Smooth muscle cell (in vitro differentiated cells): ENCODE results near the gene ACTRT2. TPM values are rescaled to one million over a fixed set of nuclear protein-coding genes. Genes with fewer than 3 reads are reported as not detected.

Experiments used
- DNase-seq: peaks from one replicate; lab custom pipeline; 2025; ENCODE audit not compliant: unreplicated experiment; lab: John Stamatoyannopoulos, UW
- H2AFZ ChIP-seq: fragments of 200-600 bp; sonication (generic); 2 replicates; pipeline ENCODE4 v1.6.0; 2016; ENCODE audit warnings: antibody characterized with exemption, low read depth, mild to moderate bottlenecking
- H3F3A ChIP-seq: fragments of 200-600 bp; sonication (generic); 2 replicates; pipeline ENCODE4 v1.6.0; 2017; ENCODE audit warnings: antibody characterized with exemption, low read depth
- H3K27ac ChIP-seq: fragments of 200-600 bp; sonication (generic); 2 replicates; pipeline ENCODE4 v1.5.1; 2016; ENCODE audit warnings: low read depth, mild to moderate bottlenecking
- H3K27me3 ChIP-seq: fragments of 200-600 bp; sonication (generic); 2 replicates; pipeline ENCODE4 v1.6.1; 2016; ENCODE audit warnings: low read depth, mild to moderate bottlenecking
- H3K36me3 ChIP-seq: fragments of 200-600 bp; sonication (generic); 2 replicates; pipeline ENCODE4 v1.5.1; 2016; ENCODE audit warnings: low read depth
- H3K4me1 ChIP-seq: fragments of 200-600 bp; sonication (generic); 2 replicates; pipeline ENCODE4 v1.5.1; 2016; ENCODE audit warnings: low read depth
- H3K4me2 ChIP-seq: fragments of 200-600 bp; sonication (generic); 2 replicates; pipeline ENCODE4 v1.6.0; 2016; ENCODE audit warnings: mild to moderate bottlenecking
- H3K4me3 ChIP-seq: fragments of 200-600 bp; sonication (generic); 2 replicates; pipeline ENCODE4 v1.5.1; 2016; ENCODE audit warnings: mild to moderate bottlenecking
- H3K79me2 ChIP-seq: fragments of 200-600 bp; sonication (generic); 2 replicates; pipeline ENCODE4 v1.6.0; 2016; ENCODE audit warnings: low read depth, mild to moderate bottlenecking
- H3K9ac ChIP-seq: fragments of 200-600 bp; sonication (generic); 2 replicates; pipeline ENCODE4 v1.6.0; 2016; ENCODE audit warnings: low read depth
- H3K9me3 ChIP-seq: fragments of 200-600 bp; sonication (generic); replicated peaks from 2 replicates; pipeline ENCODE4 v1.5.1; 2016; ENCODE audit warnings: low read depth
- H4K20me1 ChIP-seq: fragments of 200-600 bp; sonication (generic); 2 replicates; pipeline ENCODE4 v1.6.0; 2016; ENCODE audit warnings: low read depth
- WGBS: methylation state at CpG from one replicate; pipeline ENCODE4 v1.1.7; 2016; ENCODE audit warnings: low lambda C conversion rate; 5-methylcytosine and 5-hydroxymethylcytosine counted together
- polyA plus RNA-seq: library from polyadenylated mRNA; unstranded; fragments of >200 nt; fragmentation: Nextera tagmentation; extraction: Ambion mirVana; gene quantifications from 2 replicates; pipeline ENCODE4 v1.2.1, GENCODE V29; 2016
- total RNA-seq: library from RNA; depleted of rRNA; stranded (reverse); fragments of >200 nt; gene quantifications from 2 replicates; pipeline ENCODE4 v1.2.3, GENCODE V29; 2014
- TF ChIP-seq, protein P1 (sequence below): fragments of 200-600 bp; sonication (generic); IDR thresholded peaks from 2 replicates; pipeline ENCODE4 v1.5.1; 2017; ENCODE audit warnings: borderline replicate concordance, mild to moderate bottlenecking, antibody characterized with exemption; ENCODE audit not compliant: insufficient read depth, poor library complexity, severe bottlenecking

ACTRT2 gene
- total and polyA plus RNA-seq, 2 experiments from 2014 or later, result not detected

DNA sequence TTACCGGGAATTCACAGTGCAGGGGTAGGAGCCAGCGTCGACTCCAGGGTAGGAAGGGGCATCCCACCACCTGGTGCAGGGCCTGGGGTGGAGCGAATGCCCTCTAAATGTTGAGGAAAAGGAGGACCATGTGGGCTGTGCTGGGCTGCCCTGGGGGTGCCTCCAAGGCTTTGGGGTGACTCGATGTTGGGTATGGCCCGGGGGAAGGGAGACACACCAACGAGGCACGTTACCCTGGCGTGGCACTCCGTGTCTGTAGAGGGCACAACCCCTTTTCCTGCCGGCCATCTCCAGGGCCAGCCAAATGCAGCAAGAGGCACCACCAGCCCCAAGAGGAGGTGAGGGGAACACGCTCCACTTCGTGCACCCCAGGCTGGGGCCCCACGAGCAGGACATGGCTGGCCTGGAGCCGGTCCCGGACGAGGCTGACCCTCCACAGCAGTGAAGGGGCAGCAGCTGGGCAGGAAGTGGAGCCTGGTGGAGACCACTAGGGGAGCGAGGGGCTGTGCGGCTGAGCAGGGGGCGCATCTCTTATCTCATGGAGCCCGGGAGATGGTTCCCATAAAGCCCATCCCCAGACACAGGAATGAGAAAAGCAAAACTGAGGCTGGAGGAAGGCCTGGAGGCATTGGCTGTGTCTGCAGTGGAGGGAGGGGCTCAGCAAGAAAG lies 11.2 kb downstream of the ACTRT2 start:
- Histone ChIP-seq H3K4me2 (no peak overlapping the region), H3K27me3 (no peaks in the 10 kb centered on the region), H3K27ac (no peak overlapping the region), H3K9ac (no peak overlapping the region), H3K79me2 (no peaks in the 10 kb centered on the region), H3K36me3 (no peaks in the 10 kb centered on the region), H3K4me1 (no peaks in the 10 kb centered on the region), H3F3A (no peaks in the 10 kb centered on the region), H3K4me3 (no peak overlapping the region), H4K20me1 (no peaks in the 10 kb centered on the region), H2AFZ (no peak overlapping the region), H3K9me3 (no peaks in the 10 kb centered on the region)
- WGBS, result 89% methylated on average over 21 of the region's 21 CpGs
- TF ChIP-seq, protein P1, sequence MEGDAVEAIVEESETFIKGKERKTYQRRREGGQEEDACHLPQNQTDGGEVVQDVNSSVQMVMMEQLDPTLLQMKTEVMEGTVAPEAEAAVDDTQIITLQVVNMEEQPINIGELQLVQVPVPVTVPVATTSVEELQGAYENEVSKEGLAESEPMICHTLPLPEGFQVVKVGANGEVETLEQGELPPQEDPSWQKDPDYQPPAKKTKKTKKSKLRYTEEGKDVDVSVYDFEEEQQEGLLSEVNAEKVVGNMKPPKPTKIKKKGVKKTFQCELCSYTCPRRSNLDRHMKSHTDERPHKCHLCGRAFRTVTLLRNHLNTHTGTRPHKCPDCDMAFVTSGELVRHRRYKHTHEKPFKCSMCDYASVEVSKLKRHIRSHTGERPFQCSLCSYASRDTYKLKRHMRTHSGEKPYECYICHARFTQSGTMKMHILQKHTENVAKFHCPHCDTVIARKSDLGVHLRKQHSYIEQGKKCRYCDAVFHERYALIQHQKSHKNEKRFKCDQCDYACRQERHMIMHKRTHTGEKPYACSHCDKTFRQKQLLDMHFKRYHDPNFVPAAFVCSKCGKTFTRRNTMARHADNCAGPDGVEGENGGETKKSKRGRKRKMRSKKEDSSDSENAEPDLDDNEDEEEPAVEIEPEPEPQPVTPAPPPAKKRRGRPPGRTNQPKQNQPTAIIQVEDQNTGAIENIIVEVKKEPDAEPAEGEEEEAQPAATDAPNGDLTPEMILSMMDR, result no peak
- DNase-seq, result no peak

GRCh38 chr1:3033040-3033789 lies 11.9 kb downstream of the ACTRT2 start:
- Histone ChIP-seq H3K9ac (no peak overlapping the region), H2AFZ (no peak overlapping the region), H4K20me1 (no peaks in the 10 kb centered on the region), H3K27me3 (no peaks in the 10 kb centered on the region), H3K4me2 (no peak overlapping the region), H3K27ac (no peak overlapping the region), H3K9me3 (no peaks in the 10 kb centered on the region), H3K4me3 (no peak overlapping the region), H3K36me3 (no peaks in the 10 kb centered on the region), H3K4me1 (no peaks in the 10 kb centered on the region), H3F3A (no peaks in the 10 kb centered on the region), H3K79me2 (no peaks in the 10 kb centered on the region)
- no peak for DNase-seq
- TF ChIP-seq, protein P1, result no peak
- 85% methylated on average over 25 of the region's 25 CpGs for WGBS

- no peak overlapping the region for H3K4me3 ChIP-seq
- H3K4me1 ChIP-seq, result no peaks in the 10 kb centered on the region
- H3K9me3 ChIP-seq, result no peaks in the 10 kb centered on the region
- H3K27ac ChIP-seq, result no peak overlapping the region
- no peak for DNase-seq
- H3K9ac ChIP-seq, result no peak overlapping the region
- no peaks in the 10 kb centered on the region for H3K79me2 ChIP-seq
- H3K4me2 ChIP-seq, result no peak overlapping the region
- H4K20me1 ChIP-seq, result no peaks in the 10 kb centered on the region
- 76% methylated on average over 4 of the region's 4 CpGs for WGBS
- no peaks in the 10 kb centered on the region for H3K27me3 ChIP-seq
- no peak overlapping the region for H2AFZ ChIP-seq
- H3F3A ChIP-seq, result no peaks in the 10 kb centered on the region
- TF ChIP-seq, protein P1, result no peak
- H3K36me3 ChIP-seq, result no peaks in the 10 kb centered on the region
These were observed 12.5 kb downstream of the ACTRT2 start for GRCh38 chr1:3033790-3034090.
